A673 (cell line): ENCODE data around the gene MXD1. TPM values are rescaled to one million over a fixed set of nuclear protein-coding genes. Genes with fewer than 3 reads are reported as not detected.

Source experiments
- BruUV-seq: library from RNA; stranded (reverse); fragments of 400-500 nt; replicated peaks from 2 replicates; lab custom pipeline; 2021; lab: Mats Ljungman, UMichigan
- CTCF ChIA-PET: fragments of 300-600 bp; sonication (Branson Sonifier 250); formaldehyde crosslinking; loops from one replicate; lab custom pipeline; 2022; ENCODE audit warnings: antibody characterized with exemption; lab: Charles Lee
- POLR2A ChIA-PET: fragments of 300-600 bp; sonication (Branson Sonifier 250); formaldehyde crosslinking; loops from one replicate; lab custom pipeline; 2022; ENCODE audit warnings: antibody characterized with exemption; ENCODE audit not compliant: low non-redundant PET; lab: Charles Lee
- DNase-seq: peaks from one replicate; pipeline ENCODE4 v3.0.0-alpha.2; 2015; ENCODE audit warnings: low spot score
- H3K27ac ChIP-seq: fragments of 200-600 bp; sonication (generic); 2 replicates; pipeline ENCODE4 v1.5.1; 2016; ENCODE audit warnings: mixed run types, low read depth, mild to moderate bottlenecking, mixed read lengths, antibody characterized with exemption, low read length; ENCODE audit not compliant: poor library complexity, severe bottlenecking
- H3K27me3 ChIP-seq: fragments of 200-600 bp; sonication (generic); replicated peaks from 2 replicates; pipeline ENCODE4 v1.6.1; 2017; ENCODE audit warnings: mixed run types, low read depth, mild to moderate bottlenecking, mixed read lengths, antibody characterized with exemption, low read length; ENCODE audit not compliant: insufficient read depth, poor library complexity
- H3K36me3 ChIP-seq: fragments of 200-600 bp; sonication (generic); 2 replicates; pipeline ENCODE4 v1.6.1; 2016; ENCODE audit warnings: mixed run types, mild to moderate bottlenecking, mixed read lengths, antibody characterized with exemption, low read length; ENCODE audit not compliant: insufficient read depth, poor library complexity, severe bottlenecking
- H3K4me1 ChIP-seq: fragments of 200-600 bp; sonication (generic); 2 replicates; pipeline ENCODE4 v1.6.1; 2017; ENCODE audit warnings: mixed run types, mild to moderate bottlenecking, mixed read lengths, antibody characterized with exemption, low read length; ENCODE audit not compliant: insufficient read depth, poor library complexity, severe bottlenecking
- H3K4me3 ChIP-seq: fragments of 200-600 bp; sonication (generic); 2 replicates; pipeline ENCODE4 v1.5.1; 2016; ENCODE audit warnings: low read depth, mixed run types, mild to moderate bottlenecking, mixed read lengths, low read length; ENCODE audit not compliant: poor library complexity, severe bottlenecking
- H3K9me3 ChIP-seq: fragments of 200-600 bp; sonication (generic); 2 replicates; pipeline ENCODE4 v1.6.1; 2016; ENCODE audit warnings: mixed run types, low read depth, mild to moderate bottlenecking, mixed read lengths, antibody characterized with exemption, low read length; ENCODE audit not compliant: poor library complexity, severe bottlenecking
- CTCF ChIP-seq: fragments of 300-800, 200-600 bp; sonication (generic); conservative IDR thresholded peaks from 2 replicates; pipeline ENCODE4 v1.5.1; 2017; ENCODE audit warnings: low read depth, mild to moderate bottlenecking, antibody characterized with exemption, low read length, moderate library complexity, mixed read lengths
- EZH2 ChIP-seq: fragments of 200-600 bp; sonication (generic); IDR thresholded peaks from 2 replicates; pipeline ENCODE4 v1.6.1; 2017; ENCODE audit warnings: borderline replicate concordance, low read depth, mild to moderate bottlenecking, mixed read lengths, antibody characterized with exemption, low read length; ENCODE audit not compliant: poor library complexity, severe bottlenecking
- intact Hi-C: fragments of 100-400 bp; cut with micrococcal nuclease; formaldehyde crosslinking; loops from one replicate; pipeline ENCODE4 v1.10.0; 2022; ENCODE audit not compliant: unreplicated experiment
- total RNA-seq: library from RNA; stranded (reverse); gene quantifications from 2 replicates; pipeline ENCODE4 v1.2.3, GENCODE V29; 2021

MXD1 gene
- total RNA-seq, 1 experiment from 2014 or later, result 3.7 TPM

- no TSS peak for BruUV-seq
- intact Hi-C loops, result no loop called here
- POLR2A ChIA-PET, result no interaction called here
- Histone ChIP-seq H3K36me3 (no peaks in the 10 kb centered on the region), H3K27me3 (peaks cover 8% of the 10 kb centered on the region), H3K27ac (no peak overlapping the region), H3K4me3 (no peak overlapping the region), H3K4me1 (no peaks in the 10 kb centered on the region), H3K9me3 (no peaks in the 10 kb centered on the region)
- TF ChIP-seq EZH2, result no peak
- CTCF ChIA-PET, result no interaction called here
- no peak for DNase-seq
Observed at GRCh38 chr2:69959425-69959824, 44.5 kb downstream of the MXD1 start.

- intact Hi-C loops, result no loop called here
- Histone ChIP-seq H3K27me3 (peaks cover 8% of the 10 kb centered on the region), H3K36me3 (no peaks in the 10 kb centered on the region), H3K4me1 (no peaks in the 10 kb centered on the region), H3K27ac (no peak overlapping the region), H3K9me3 (no peaks in the 10 kb centered on the region), H3K4me3 (no peak overlapping the region)
- TF ChIP-seq CTCF (no peak), EZH2 (no peak)
- CTCF ChIA-PET, result no interaction called here
- POLR2A ChIA-PET, result no interaction called here
- BruUV-seq, result no TSS peak
- no peak for DNase-seq
Observed at GRCh38 chr2:69960821-69961220, 45.9 kb downstream of the MXD1 start.

- H3K9me3 ChIP-seq, result no peaks in the 10 kb centered on the region
- POLR2A ChIA-PET, result no interaction called here
- no peak for DNase-seq
- TF ChIP-seq EZH2 (no peak), CTCF (no peak)
- H3K36me3 ChIP-seq, result no peaks in the 10 kb centered on the region
- peaks cover 6% of the 10 kb centered on the region for H3K27me3 ChIP-seq
- no peaks in the 10 kb centered on the region for H3K4me1 ChIP-seq
- H3K4me3 ChIP-seq, result no peak within 1 kb of the TSS
- CTCF ChIA-PET, result no interaction called here
- no TSS peak for BruUV-seq
- intact Hi-C loops, result no loop called here
- H3K27ac ChIP-seq, result no peak within 1 kb of the TSS
Observed at GRCh38 chr2:69961496-69961895, 46.6 kb downstream of the MXD1 start, which contains the start of gene ASPRV1. Gene ASPRV1 (minus strand): TSS chr2:69961631. CDS start chr2:69961436, 195 bp downstream.

GRCh38 chr2:69962986-69963730 lies 48.2 kb downstream of the MXD1 start:
- ChIA-PET POLR2A (no interaction called here), CTCF (no interaction called here)
- no peak overlapping the region for H3K4me3 ChIP-seq
- no peaks in the 10 kb centered on the region for H3K27me3 ChIP-seq
- TF ChIP-seq CTCF (no peak), EZH2 (no peak)
- H3K9me3 ChIP-seq, result no peaks in the 10 kb centered on the region
- H3K36me3 ChIP-seq, result no peaks in the 10 kb centered on the region
- no TSS peak for BruUV-seq
- intact Hi-C loops, result no loop called here
- no peak overlapping the region for H3K27ac ChIP-seq
- H3K4me1 ChIP-seq, result no peaks in the 10 kb centered on the region
- no peak for DNase-seq
